ENCODE results near the gene CPNE5. TPM values are rescaled to one million over a fixed set of nuclear protein-coding genes. Genes with fewer than 3 reads are reported as not detected.

CPNE5 gene
- total and polyA plus RNA-seq, 8 donors, result 1.2 to 15.9 (median 2.4) TPM; not detected in 1

DNA sequence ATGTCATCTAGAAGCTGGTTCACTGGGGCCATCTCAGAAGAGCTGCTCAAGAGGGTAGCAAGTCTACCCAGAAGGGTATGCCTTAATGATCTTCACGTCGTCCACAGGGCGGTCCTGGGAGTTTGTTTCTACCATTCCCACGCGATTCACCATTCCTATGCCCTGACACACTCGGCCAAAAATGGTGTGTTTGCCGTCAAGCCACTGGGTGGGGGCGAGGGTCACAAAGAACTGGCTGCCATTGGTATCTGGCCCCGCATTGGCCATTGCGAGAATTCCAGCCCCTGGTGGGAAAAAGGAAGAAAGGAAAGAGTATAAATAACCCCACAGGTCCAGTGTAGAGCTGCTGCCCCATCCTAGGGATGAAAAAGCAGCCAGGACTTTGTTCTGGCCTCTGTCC is 16.5 kb upstream of the CPNE5 start:
- H3K27ac ChIP-seq, result peak overlapping the region in 1 of 5 donors; percentile 21
- H3K36me3 ChIP-seq, result peaks cover 5 to 45% (median 30%) of the 10 kb centered on the region in 4 donors
- no peaks in the 10 kb centered on the region for H3K27me3 ChIP-seq
- intact Hi-C loops (cut with DNase I; ENCODE audit: low total_unique reads), result no loop called here
- TF ChIP-seq EP300 (IDR thresholded peaks at IDR 0.05), result no peak
- TF ChIP-seq POLR2AphosphoS5 (IDR thresholded peaks at IDR 0.05), result no peak
- H3K4me1 ChIP-seq, result peaks cover 0 to 41% (median 13%) of the 10 kb centered on the region in 4 donors
- H3K9me3 ChIP-seq, result peaks cover 0 to 3% (median 0%) of the 10 kb centered on the region in 4 donors
- no peak overlapping the region for H3K4me3 ChIP-seq
- WGBS, 5 donors, result 91 to 95% (median 93%) methylated on average over 10 of the region's 10 CpGs
- no peak for DNase-seq

- Histone ChIP-seq H3K4me3 (no peak overlapping the region), H3K9me3 (peaks cover 0 to 6% (median 0%) of the 10 kb centered on the region in 4 donors), H3K27ac (peak overlapping the region in 4 of 5 donors; percentile 52 to 82 (median 66)), H3K27me3 (no peaks in the 10 kb centered on the region), H3K36me3 (peaks cover 5 to 40% (median 30%) of the 10 kb centered on the region in 4 donors), H3K4me1 (peaks cover 0 to 50% (median 21%) of the 10 kb centered on the region in 4 donors)
- intact Hi-C loops (cut with DNase I; ENCODE audit: low total_unique reads), result no loop called here
- TF ChIP-seq, protein P1, sequence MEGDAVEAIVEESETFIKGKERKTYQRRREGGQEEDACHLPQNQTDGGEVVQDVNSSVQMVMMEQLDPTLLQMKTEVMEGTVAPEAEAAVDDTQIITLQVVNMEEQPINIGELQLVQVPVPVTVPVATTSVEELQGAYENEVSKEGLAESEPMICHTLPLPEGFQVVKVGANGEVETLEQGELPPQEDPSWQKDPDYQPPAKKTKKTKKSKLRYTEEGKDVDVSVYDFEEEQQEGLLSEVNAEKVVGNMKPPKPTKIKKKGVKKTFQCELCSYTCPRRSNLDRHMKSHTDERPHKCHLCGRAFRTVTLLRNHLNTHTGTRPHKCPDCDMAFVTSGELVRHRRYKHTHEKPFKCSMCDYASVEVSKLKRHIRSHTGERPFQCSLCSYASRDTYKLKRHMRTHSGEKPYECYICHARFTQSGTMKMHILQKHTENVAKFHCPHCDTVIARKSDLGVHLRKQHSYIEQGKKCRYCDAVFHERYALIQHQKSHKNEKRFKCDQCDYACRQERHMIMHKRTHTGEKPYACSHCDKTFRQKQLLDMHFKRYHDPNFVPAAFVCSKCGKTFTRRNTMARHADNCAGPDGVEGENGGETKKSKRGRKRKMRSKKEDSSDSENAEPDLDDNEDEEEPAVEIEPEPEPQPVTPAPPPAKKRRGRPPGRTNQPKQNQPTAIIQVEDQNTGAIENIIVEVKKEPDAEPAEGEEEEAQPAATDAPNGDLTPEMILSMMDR (IDR thresholded peaks at IDR 0.05), result no peak
- TF ChIP-seq POLR2AphosphoS5 (IDR thresholded peaks at IDR 0.05) (peak; percentile 34 to 70 (median 57)), POLR2A (IDR thresholded peaks at IDR 0.05) (no peak), EP300 (IDR thresholded peaks at IDR 0.05) (no peak)
- 64 to 78% (median 72%) methylated on average over 5 of the region's 5 CpGs for WGBS, 5 donors
- DNase-seq, result peak in 1 of 2 donors; percentile 32
These were observed 14.1 kb upstream of the CPNE5 start for GRCh38 chr6:36853325-36853724.

DNA sequence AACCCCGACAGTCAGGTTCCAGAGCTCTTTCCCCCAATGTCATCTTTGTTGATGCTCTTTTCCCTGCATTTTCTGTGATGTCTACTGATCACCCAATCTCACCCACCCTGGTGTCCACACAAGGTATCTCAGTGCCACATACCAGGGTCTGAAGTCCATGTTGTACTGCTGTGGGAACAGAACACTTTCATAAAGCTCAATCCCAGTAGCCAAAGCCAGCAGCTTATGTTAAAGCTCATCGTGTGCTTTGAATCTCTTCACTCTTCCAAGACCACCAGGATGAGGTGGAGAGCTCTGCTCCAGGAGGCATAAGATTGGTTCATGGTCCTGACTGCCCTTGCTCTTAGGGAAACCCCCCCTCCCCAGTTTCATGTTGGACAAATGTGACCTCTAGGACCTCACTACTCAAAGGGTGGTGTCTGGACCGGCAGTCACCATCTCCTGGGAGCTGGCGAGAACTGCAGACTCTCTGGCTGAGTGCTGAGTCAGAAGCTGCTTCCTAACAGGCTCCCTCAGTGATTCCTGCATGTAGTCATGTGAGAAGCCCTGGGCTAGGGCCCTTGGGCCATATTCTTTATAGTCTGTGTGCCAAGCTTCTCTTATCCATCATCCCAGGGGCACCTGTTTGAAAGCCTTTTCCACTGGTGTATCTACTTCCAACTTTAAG is 13.4 kb upstream of the CPNE5 start:
- TF ChIP-seq, protein P1 (IDR thresholded peaks at IDR 0.05), result no peak
- TF ChIP-seq EP300 (IDR thresholded peaks at IDR 0.05) (no peak), POLR2AphosphoS5 (IDR thresholded peaks at IDR 0.05) (no peak), POLR2A (IDR thresholded peaks at IDR 0.05) (no peak)
- 58 to 71% (median 64%) methylated on average over 3 to 4 of the region's 4 CpGs for WGBS, 5 donors
- peaks cover 0 to 51% (median 21%) of the 10 kb centered on the region in 4 donors for H3K4me1 ChIP-seq
- no peaks in the 10 kb centered on the region for H3K27me3 ChIP-seq
- intact Hi-C loops (cut with DNase I; ENCODE audit: low total_unique reads), result no loop called here
- H3K4me3 ChIP-seq, result no peak overlapping the region
- H3K9me3 ChIP-seq, result peaks cover 0 to 6% (median 0%) of the 10 kb centered on the region in 4 donors
- DNase-seq, result peak in 1 of 2 donors; percentile 12
- peak overlapping the region in 4 of 5 donors; percentile 52 to 82 (median 66) for H3K27ac ChIP-seq
- H3K36me3 ChIP-seq, result peaks cover 5 to 38% (median 30%) of the 10 kb centered on the region in 4 donors

DNA sequence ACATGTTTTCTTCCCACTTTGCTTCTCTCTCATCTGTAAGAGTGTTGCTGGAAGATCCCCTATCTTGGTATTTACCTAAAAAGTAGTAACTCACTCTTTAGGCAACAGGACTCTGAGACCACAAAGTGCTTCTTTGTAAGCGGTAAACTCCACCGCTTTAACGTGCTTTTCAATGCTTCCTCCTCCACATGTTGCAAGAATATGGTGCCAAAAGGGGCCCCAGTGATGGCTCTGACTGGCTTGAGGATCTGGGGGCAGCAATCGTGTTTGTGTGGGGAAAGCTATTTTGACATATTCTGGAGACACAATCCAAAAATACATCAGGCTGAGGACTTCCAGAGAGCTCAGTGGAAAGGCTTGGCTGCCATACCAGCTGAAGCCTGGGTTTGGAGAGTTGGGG is 12.4 kb upstream of the CPNE5 start:
- no peaks in the 10 kb centered on the region for H3K27me3 ChIP-seq
- no peak overlapping the region for H3K4me3 ChIP-seq
- intact Hi-C loops (cut with DNase I; ENCODE audit: low total_unique reads), result no loop called here
- H3K4me1 ChIP-seq, result peaks cover 0 to 51% (median 21%) of the 10 kb centered on the region in 4 donors
- 39 to 71% (median 63%) methylated on average over 4 of the region's 4 CpGs for WGBS, 5 donors
- peaks cover 0 to 6% (median 0%) of the 10 kb centered on the region in 4 donors for H3K9me3 ChIP-seq
- DNase-seq, result peak in 1 of 2 donors; percentile 52
- TF ChIP-seq, protein P1 (IDR thresholded peaks at IDR 0.05), result no peak
- TF ChIP-seq POLR2A (IDR thresholded peaks at IDR 0.05) (no peak), EP300 (IDR thresholded peaks at IDR 0.05) (no peak), POLR2AphosphoS5 (IDR thresholded peaks at IDR 0.05) (no peak)
- peaks cover 5 to 36% (median 27%) of the 10 kb centered on the region in 4 donors for H3K36me3 ChIP-seq
- H3K27ac ChIP-seq, result peak overlapping the region in 3 of 5 donors; percentile 52 to 82 (median 75)

All from stomach (tissue), 9 donors.